Stimulated activated CD4-positive, alpha-beta T cell treated with anti-CD3 and anti-CD28 coated beads, Interleukin-4, amount 100 ng/mL, for 48 hours (primary cell): ENCODE measurements around the gene RHOC.

Source experiments
- DNase-seq, 2 donors: peaks; one replicate each; pipeline ENCODE4 v3.0.0-alpha.2; 2020; ENCODE audit warnings: low read depth in 2 of 2

RHOC gene

DNA sequence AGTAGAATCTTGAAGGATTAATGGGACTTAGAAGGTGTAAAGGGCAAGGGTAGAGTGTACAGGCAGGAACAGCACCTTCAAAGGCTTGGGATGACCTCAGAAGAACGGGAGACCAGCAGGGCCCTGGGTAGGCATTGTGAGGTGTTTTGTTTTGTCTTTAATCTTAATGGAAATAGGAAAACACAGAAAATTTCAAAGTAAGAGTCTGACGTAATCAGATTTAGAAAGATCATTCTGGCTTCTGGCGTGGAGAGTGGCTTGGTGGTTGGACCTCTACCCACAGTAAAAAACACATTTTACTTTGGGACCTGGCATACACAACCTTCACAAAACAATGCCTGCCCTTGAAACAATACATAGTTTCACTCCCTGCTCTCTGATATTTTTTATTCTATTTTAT, 28.3 kb downstream of the RHOC start:
- no peak for DNase-seq

DNA sequence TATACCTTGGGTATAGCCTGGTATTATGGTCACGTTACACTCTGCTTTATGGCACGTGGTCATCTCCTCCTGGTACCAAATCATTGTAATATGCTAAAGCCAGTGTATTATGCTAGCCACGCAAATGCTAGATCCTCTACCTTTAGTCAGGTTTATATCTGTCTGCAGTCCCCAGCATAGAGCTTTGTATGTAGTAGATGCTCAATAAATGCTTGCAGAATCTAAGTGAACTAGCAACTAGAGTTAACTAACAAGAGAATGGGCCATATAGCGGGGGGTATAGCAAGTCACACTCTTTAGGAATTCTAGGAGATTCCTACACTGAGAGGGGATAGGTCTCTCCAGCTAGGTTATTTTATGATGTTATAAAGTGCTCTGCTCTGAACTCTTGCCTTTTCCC, 29.4 kb downstream of the RHOC start:
- DNase-seq = no peak

DNA sequence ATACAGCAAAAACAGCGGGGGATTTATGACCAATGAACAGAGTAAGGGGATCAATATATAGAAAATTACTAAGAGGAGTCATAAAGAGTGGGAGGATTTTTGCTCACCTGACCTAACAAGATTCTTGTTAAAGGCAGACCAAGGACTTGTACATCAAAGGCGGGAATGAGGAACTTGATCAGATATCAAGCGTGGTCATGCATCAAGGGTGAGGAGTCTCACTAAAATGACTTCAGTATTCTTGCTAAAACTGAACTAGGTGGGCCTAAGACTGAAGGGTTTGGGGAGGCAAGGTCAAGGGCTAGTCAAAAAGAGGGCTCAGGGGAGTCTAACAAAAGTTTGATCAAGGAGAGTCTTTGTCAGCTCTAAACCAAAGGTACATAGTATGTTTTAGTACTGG, 30.4 kb downstream of the RHOC start:
- no peak for DNase-seq

DNA sequence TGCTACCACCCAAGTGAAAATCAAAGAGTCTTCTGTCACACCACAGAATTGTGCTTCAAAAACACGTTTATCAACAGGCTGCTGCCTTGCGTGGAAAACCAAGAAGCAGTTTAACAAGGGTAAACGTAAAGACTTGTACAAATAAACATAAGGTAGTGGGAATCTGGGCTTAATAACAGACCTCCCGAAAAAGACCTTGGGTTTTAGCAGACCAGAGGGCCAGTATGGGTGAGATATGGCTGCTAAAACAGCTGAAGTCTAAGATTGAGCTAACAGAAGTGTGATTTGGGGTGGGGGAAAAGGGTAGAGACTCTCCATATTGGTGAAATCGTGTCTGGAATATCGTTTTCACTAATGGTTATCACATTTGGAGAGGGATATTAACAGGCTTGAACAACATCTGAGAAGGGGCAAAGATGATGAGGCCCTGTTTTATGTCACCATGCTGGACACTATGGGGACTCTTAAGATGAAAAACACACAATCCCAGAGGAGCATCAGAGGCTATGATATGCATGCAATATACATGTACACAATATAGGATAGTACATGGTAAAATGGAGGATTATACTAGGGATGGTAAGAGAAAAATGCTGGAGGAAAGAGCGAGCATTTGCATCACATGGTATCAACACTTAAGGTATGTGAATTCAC, 31.1 kb downstream of the RHOC start:
- no peak for DNase-seq

DNA sequence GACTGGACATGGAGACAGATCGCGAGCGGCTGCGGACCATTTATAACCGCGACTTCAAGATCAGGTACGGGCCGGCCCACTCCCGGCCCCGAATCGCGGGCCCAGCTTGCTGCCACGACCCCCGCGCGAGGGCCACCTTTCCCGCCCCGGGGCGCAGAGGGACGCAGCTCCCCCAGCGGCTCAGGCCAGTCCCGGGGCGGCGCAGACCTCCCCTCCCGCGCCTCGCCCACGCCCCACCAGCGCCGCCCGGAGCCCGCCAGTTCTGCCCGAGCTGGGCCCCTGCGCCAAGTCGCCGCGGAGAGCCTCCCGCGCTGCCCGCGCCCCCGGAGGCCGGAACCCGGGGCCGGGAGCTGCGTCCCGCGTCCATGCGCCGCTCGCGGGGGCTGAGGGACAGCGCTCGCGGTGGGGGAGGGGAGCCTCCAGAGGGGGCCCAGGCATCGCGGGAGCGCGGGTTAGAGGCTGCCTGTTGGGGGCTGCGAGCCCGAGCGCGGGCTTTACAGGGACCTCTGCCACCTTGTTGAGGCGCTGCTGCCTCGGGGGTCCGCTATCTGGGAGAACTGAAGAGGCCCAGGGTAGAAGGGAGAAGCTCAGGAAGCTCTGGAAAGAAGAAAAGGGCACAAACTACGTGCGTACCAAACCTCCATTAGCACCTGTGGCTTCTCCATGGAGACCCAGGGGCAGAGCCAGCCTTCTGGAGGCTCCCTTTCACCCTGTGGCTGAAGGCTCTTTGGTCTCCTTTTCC, 31.8 kb downstream of the RHOC start:
- peak; percentile 28 to 30 for DNase-seq

DNA sequence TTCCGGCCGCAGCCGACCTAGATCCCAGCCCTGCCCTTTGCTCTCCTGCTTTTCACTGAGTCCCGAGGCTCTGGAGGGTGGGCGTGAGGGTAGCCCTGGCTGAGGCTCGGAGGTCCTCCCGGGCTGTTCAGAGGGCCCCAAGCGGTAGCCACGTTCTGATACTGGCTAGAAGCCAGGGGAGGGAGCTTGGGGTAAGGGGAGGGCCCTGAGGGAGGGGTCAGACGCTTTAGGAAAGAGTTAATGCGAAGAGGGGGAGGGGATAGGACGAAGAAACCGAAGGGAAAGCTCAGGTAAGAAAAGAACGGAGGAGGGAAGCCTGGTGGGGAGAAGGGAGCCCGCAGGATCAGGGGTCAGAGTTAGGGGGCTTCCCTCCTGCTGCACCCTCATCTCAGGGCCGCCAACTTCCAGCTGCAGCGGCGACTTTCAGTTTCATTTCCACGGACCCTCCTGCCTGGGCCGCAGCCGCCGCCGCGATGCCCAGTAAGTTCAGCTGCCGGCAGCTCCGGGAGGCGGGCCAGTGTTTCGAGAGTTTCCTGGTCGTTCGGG, 32.4 kb downstream of the RHOC start, which contains the start of gene MOV10:
Gene MOV10, plus strand, starts transcription at position 220 of the 546 bp plus-strand sequence. Its CDS starts 254 bp downstream, at position 474.
- peak; percentile 27 to 45 for DNase-seq

DNA sequence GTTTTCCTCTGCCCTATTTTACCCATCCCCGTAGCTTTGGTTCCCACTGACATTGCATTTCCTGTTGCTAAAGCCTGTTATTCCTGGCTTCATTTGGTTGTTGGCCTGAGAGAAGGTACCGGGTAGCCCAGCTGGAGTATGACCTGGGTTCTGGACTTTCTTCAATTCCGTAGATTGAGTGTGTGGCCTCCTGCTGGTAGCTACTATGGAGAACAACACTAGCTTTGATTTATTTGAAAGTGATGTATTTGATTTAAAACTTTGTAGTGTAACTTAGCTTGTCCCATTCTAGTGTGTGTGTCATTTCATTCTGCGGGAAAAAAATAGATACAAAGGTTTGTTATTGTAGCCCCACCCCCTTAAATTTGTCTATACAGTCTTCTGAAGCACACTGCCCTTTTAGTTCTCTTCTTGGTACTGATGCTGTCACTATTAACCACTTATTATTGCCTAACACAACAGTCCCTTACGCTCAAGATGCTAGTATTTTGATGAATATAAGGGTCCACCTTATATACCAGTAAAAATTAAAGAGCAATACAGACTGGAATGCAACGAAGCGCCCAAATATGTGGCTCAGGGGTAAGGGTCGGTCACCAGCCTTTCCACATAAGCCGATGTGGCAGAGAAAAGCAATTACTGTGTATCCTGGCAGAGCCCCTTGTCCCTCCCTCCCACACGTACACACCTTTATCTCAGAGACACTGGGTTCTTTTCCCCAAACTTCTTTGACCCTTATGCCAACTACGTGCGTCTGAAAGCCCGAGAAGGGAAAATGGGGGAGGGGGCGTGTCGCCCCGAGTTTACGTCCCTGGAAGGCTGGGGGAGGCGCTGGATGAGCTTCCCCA, 33.1 kb downstream of the RHOC start:
- DNase-seq = peak in 1 of 2 donors; percentile 13

DNA sequence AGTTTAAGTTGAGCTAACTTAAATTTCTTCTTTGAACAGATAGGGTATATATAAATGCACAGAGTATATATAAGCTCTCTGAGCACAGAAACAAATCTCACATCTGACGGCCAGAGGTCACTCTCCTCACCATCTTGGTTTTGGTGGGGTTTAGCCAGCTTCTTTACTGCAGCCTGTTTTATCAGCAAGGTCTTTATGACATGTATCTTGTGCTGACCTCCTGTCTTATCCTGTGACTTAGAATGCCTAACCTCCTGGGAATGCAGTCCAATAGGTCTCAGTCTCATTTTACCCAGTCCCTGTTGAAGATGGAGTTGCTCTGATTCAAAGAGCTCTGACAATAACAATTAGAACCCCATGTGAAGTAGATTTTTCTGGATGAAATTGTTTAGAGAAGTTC, 34.1 kb downstream of the RHOC start:
- no peak for DNase-seq

DNA sequence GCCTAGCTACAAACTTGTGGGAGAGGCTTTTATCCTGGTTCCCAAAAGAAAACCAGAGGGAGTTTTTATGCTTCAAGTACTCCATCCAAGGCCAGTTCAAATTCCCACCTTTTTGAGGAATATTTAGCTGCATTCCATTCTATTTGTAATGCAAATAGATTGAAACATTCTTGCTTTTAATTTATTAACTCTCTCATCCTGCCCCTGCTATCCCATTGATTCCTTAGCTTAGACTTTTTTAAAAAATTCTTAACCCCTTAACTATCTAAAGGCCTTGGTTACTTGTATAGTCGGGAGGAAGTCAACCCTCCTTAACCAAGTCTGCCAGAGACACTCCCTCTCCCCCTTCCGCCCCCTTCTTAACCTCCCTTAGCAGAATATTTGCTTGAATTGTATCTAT, 34.9 kb downstream of the RHOC start:
- DNase-seq = no peak

DNA sequence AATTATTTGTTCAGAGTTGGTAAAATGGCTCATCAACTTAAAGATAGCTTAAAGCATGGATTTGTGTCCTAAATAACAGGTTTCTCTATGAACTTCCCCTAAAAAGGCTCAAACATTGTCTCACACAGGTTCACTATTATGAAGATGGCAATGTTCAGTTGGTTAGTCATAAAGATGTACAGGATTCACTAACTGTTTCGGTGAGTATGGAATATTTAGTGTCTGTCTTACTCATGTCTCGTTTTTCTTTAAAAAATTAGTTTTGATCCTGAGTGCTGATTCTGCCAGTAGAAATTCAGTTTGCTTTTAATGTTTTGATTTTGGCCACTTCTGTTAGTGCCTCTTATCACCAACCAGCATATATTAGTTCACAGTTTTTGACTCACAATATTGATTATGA, 40.0 kb downstream of the RHOC start:
- DNase-seq = no peak

DNA sequence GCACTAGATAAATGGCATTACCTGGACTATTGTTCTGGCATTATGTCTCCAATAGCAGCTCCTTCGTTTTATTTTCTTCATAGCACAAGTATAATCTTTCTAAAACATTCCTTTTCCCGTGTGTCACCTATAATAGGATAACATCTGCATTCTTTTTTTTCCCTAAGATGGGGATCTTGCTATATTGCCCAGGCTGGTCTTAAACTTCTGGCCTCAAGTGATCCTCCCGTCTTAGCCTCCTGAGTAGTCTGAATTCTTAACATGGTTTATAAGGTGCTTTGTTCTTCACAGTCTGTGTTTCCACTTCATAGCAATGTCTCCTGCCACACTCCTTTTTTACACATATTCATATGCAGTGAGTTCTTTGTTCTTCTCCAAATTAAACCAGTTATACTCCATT, 41.1 kb downstream of the RHOC start:
- no peak for DNase-seq

DNA sequence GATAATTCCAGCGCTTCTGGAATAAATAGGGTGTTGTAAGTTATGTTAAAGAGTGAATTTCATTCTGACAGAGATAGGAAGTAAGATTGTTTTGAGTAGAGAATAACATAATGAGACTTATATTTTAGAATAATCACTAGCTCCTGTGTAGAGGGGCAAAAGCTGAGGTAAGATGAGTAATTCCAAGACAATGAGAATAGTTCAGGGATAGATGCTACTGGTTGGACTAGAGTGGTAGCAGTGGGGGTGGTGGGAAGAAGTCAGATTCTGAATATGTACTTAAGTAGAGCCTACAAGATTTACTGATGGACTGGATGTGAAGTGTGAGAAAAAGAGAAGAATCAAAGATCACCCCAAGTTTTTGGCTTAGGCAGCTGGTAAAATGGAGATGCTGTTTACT, 55.7 kb downstream of the RHOC start:
- no peak for DNase-seq
